Mesenchymal stem cell (in vitro differentiated cells and primary cell): ENCODE measurements around the gene SIDT2.

ENCODE experiments used
- DNase-seq: peaks from one replicate; pipeline ENCODE4 v3.0.0-alpha.2; 2013
- H2AFZ ChIP-seq: one replicate; pipeline ENCODE4 v1.6.1; 2013; ENCODE audit warnings: low read depth, mild to moderate bottlenecking, control low read depth, inconsistent platforms, low read length, moderate library complexity
- H2AK5ac ChIP-seq: 2 replicates; pipeline ENCODE4 v1.6.1; 2013; ENCODE audit warnings: low read length, moderate library complexity, mild to moderate bottlenecking, inconsistent platforms; ENCODE audit not compliant: severe bottlenecking
- H2BK120ac ChIP-seq: one replicate; pipeline ENCODE4 v1.6.1; 2013; ENCODE audit warnings: low read depth, mild to moderate bottlenecking, inconsistent platforms, low read length, moderate library complexity
- H2BK12ac ChIP-seq, 2 experiments: one replicate each; pipeline ENCODE4 v1.6.1; 2013; ENCODE audit warnings: inconsistent platforms in 2 of 2, low read length in 2 of 2, mild to moderate bottlenecking in 2 of 2, moderate library complexity in 2 of 2, control low read depth in 1 of 2
- H2BK15ac ChIP-seq: one replicate; pipeline ENCODE4 v1.6.1; 2013; ENCODE audit warnings: mild to moderate bottlenecking, low read depth, inconsistent platforms; ENCODE audit not compliant: poor library complexity, severe bottlenecking
- H2BK5ac ChIP-seq: 2 replicates; pipeline ENCODE4 v1.6.1; 2013; ENCODE audit warnings: low read depth, mild to moderate bottlenecking, low read length, control low read depth, inconsistent platforms; ENCODE audit not compliant: poor library complexity, severe bottlenecking
- H3K14ac ChIP-seq, 2 experiments: one replicate each; pipeline ENCODE4 v1.6.1; 2013; ENCODE audit warnings: inconsistent platforms in 2 of 2, low read length in 2 of 2, control low read depth in 1 of 2, mild to moderate bottlenecking in 1 of 2, moderate library complexity in 1 of 2
- H3K18ac ChIP-seq, 2 experiments: one replicate each; pipeline ENCODE4 v1.6.1; 2013; ENCODE audit warnings: inconsistent platforms in 2 of 2, low read length in 2 of 2, control low read depth in 1 of 2, low read depth in 1 of 2, mild to moderate bottlenecking in 1 of 2
- H3K23ac ChIP-seq, 2 experiments: one replicate each; pipeline ENCODE4 v1.6.1; 2013; ENCODE audit warnings: inconsistent platforms in 2 of 2, low read length in 2 of 2, mild to moderate bottlenecking in 2 of 2, moderate library complexity in 2 of 2, control low read depth in 1 of 2
- H3K27ac ChIP-seq: 2 replicates; pipeline ENCODE4 v1.5.1; 2013; ENCODE audit warnings: mild to moderate bottlenecking, moderate library complexity, low read length, control low read depth, inconsistent platforms; ENCODE audit not compliant: poor library complexity, severe bottlenecking
- H3K27me3 ChIP-seq, 2 experiments: 2 replicates each; pipeline versions ENCODE4 v1.6.1 to v1.7.0; 2013; ENCODE audit warnings: low read length in 2 of 2, mild to moderate bottlenecking in 2 of 2, moderate library complexity in 2 of 2, control low read depth in 1 of 2, inconsistent platforms in 1 of 2; ENCODE audit not compliant: control insufficient read depth in 1 of 2, insufficient read depth in 1 of 2
- H3K36me3 ChIP-seq, 2 experiments: 2 replicates each; pipeline versions ENCODE4 v1.6.1 to v1.7.0; 2013; ENCODE audit warnings: low read length in 2 of 2, control low read depth in 1 of 2, inconsistent platforms in 1 of 2, low read depth in 1 of 2, mild to moderate bottlenecking in 1 of 2; ENCODE audit not compliant: insufficient read depth in 2 of 2, control insufficient read depth in 1 of 2
- H3K4ac ChIP-seq, 2 experiments: one replicate each; pipeline ENCODE4 v1.6.1; 2013; ENCODE audit warnings: inconsistent platforms in 2 of 2, low read length in 2 of 2, mild to moderate bottlenecking in 2 of 2, moderate library complexity in 2 of 2, control low read depth in 1 of 2, low read depth in 1 of 2
- H3K4me1 ChIP-seq: 2 replicates; pipeline ENCODE4 v1.6.1; 2013; ENCODE audit warnings: low read depth, low read length, control low read depth; ENCODE audit not compliant: control insufficient read depth, insufficient read depth
- H3K4me2 ChIP-seq: 2 replicates; pipeline ENCODE4 v1.6.1; 2013; ENCODE audit warnings: low read length, mild to moderate bottlenecking, inconsistent platforms; ENCODE audit not compliant: poor library complexity, severe bottlenecking
- H3K4me3 ChIP-seq, 2 experiments: 2 replicates each; pipeline versions ENCODE4 v1.5.1 to v1.7.0; 2013; ENCODE audit warnings: low read length in 2 of 2, mild to moderate bottlenecking in 2 of 2, control low read depth in 1 of 2, low read depth in 1 of 2; ENCODE audit not compliant: insufficient read depth in 1 of 2
- H3K79me1 ChIP-seq: replicated peaks from 2 replicates; pipeline ENCODE4 v1.6.1; 2013; ENCODE audit warnings: mild to moderate bottlenecking, control low read depth, low read length, inconsistent platforms; ENCODE audit not compliant: poor library complexity, severe bottlenecking
- H3K9ac ChIP-seq: 2 replicates; pipeline ENCODE4 v1.7.0; 2013; ENCODE audit warnings: mild to moderate bottlenecking, low read length, moderate library complexity
- H3K9me3 ChIP-seq: 2 replicates; pipeline ENCODE4 v1.7.0; 2013; ENCODE audit warnings: mild to moderate bottlenecking, low read length; ENCODE audit not compliant: control insufficient read depth
- H4K8ac ChIP-seq: one replicate; pipeline ENCODE4 v1.6.1; 2013; ENCODE audit warnings: inconsistent platforms, mild to moderate bottlenecking, low read length, moderate library complexity
- H4K91ac ChIP-seq: one replicate; pipeline ENCODE4 v1.6.1; 2013; ENCODE audit warnings: mild to moderate bottlenecking, low read length, inconsistent platforms
- WGBS: methylation state at CpG from one replicate; pipeline ENCODE4 v1.1.7; 2013; ENCODE audit warnings: mixed read lengths; 5-methylcytosine and 5-hydroxymethylcytosine counted together

The SIDT2 gene

GRCh38 chr11:117187428-117187798 lies 8.9 kb downstream of the SIDT2 start:
- Histone ChIP-seq H2BK12ac (no peak overlapping the region), H3K4me3 (no peak overlapping the region), H2BK120ac (no peak overlapping the region), H3K9ac (no peak overlapping the region), H3K27me3 (no peaks in the 10 kb centered on the region), H3K23ac (no peak overlapping the region), H2BK15ac (no peak overlapping the region), H2AFZ (no peak overlapping the region), H3K36me3 (peaks cover 76 to 80% of the 10 kb centered on the region in 2 experiments), H3K9me3 (no peaks in the 10 kb centered on the region), H2AK5ac (no peak overlapping the region), H2BK5ac (no peak overlapping the region), H3K14ac (no peak overlapping the region), H4K91ac (no peak overlapping the region), H3K4ac (no peak overlapping the region), H3K18ac (no peak overlapping the region), H3K79me1 (no peaks in the 10 kb centered on the region), H3K27ac (no peak overlapping the region), H4K8ac (no peak overlapping the region), H3K4me2 (no peak overlapping the region), H3K4me1 (no peaks in the 10 kb centered on the region)
- DNase-seq: no peak
- WGBS: 97% methylated on average over 13 of the region's 13 CpGs

GRCh38 chr11:117187799-117188481 lies 9.4 kb downstream of the SIDT2 start:
- no peak for DNase-seq
- Histone ChIP-seq H3K4me3 (no peak overlapping the region), H3K27ac (no peak overlapping the region), H3K4me1 (no peaks in the 10 kb centered on the region), H3K14ac (no peak overlapping the region), H2AFZ (no peak overlapping the region), H3K79me1 (no peaks in the 10 kb centered on the region), H2BK15ac (no peak overlapping the region), H4K8ac (no peak overlapping the region), H3K4me2 (no peak overlapping the region), H2BK120ac (no peak overlapping the region), H3K36me3 (peaks cover 77 to 80% of the 10 kb centered on the region in 2 experiments), H3K27me3 (no peaks in the 10 kb centered on the region), H2AK5ac (no peak overlapping the region), H3K9ac (no peak overlapping the region), H3K9me3 (no peaks in the 10 kb centered on the region), H2BK5ac (no peak overlapping the region), H3K4ac (no peak overlapping the region), H3K18ac (no peak overlapping the region), H3K23ac (no peak overlapping the region), H4K91ac (no peak overlapping the region), H2BK12ac (no peak overlapping the region)
- 97% methylated on average over 16 of the region's 16 CpGs for WGBS

- Histone ChIP-seq H3K79me1 (no peaks in the 10 kb centered on the region), H2BK12ac (no peak overlapping the region), H3K23ac (no peak overlapping the region), H2AFZ (no peak overlapping the region), H3K27me3 (no peaks in the 10 kb centered on the region), H3K18ac (no peak overlapping the region), H2AK5ac (no peak overlapping the region), H4K8ac (no peak overlapping the region), H2BK5ac (no peak overlapping the region), H3K4me1 (no peaks in the 10 kb centered on the region), H3K9me3 (no peaks in the 10 kb centered on the region), H3K27ac (no peak overlapping the region), H3K36me3 (peaks cover 81 to 82% of the 10 kb centered on the region in 2 experiments), H4K91ac (no peak overlapping the region), H3K4me3 (no peak overlapping the region), H2BK120ac (no peak overlapping the region), H3K4me2 (no peak overlapping the region), H3K14ac (no peak overlapping the region), H2BK15ac (no peak overlapping the region), H3K4ac (no peak overlapping the region), H3K9ac (no peak overlapping the region)
- no peak for DNase-seq
- 88% methylated on average over 20 of the region's 20 CpGs for WGBS
Observed at GRCh38 chr11:117188620-117189081, 10.1 kb downstream of the SIDT2 start.

- DNase-seq: no peak
- H2BK15ac ChIP-seq: no peak overlapping the region
- no peak overlapping the region for H2AK5ac ChIP-seq
- peak overlapping the region; percentile 18 for H4K91ac ChIP-seq
- peaks cover 78 to 82% of the 10 kb centered on the region in 2 experiments for H3K36me3 ChIP-seq
- H3K9ac ChIP-seq: no peak overlapping the region
- no peak overlapping the region for H3K27ac ChIP-seq
- no peak overlapping the region for H2BK5ac ChIP-seq
- H3K4me2 ChIP-seq: no peak overlapping the region
- H3K4me3 ChIP-seq: no peak overlapping the region
- H3K18ac ChIP-seq: no peak overlapping the region
- H2BK12ac ChIP-seq: no peak overlapping the region
- H2AFZ ChIP-seq: no peak overlapping the region
- H3K23ac ChIP-seq: no peak overlapping the region
- WGBS: 97% methylated on average over 22 of the region's 22 CpGs
- no peaks in the 10 kb centered on the region for H3K79me1 ChIP-seq
- no peak overlapping the region for H3K14ac ChIP-seq
- no peaks in the 10 kb centered on the region for H3K27me3 ChIP-seq
- H2BK120ac ChIP-seq: no peak overlapping the region
- H4K8ac ChIP-seq: no peak overlapping the region
- no peaks in the 10 kb centered on the region for H3K9me3 ChIP-seq
- H3K4me1 ChIP-seq: no peaks in the 10 kb centered on the region
- H3K4ac ChIP-seq: no peak overlapping the region
Observed at GRCh38 chr11:117189191-117189940, 10.8 kb downstream of the SIDT2 start.
